ENCODE measurements around the gene MYLK. TPM values are rescaled to one million over a fixed set of nuclear protein-coding genes. Genes with fewer than 3 reads are reported as not detected.

Gene MYLK
- total RNA-seq, 1 donor from 2014 or later, result 50.5 TPM

DNA sequence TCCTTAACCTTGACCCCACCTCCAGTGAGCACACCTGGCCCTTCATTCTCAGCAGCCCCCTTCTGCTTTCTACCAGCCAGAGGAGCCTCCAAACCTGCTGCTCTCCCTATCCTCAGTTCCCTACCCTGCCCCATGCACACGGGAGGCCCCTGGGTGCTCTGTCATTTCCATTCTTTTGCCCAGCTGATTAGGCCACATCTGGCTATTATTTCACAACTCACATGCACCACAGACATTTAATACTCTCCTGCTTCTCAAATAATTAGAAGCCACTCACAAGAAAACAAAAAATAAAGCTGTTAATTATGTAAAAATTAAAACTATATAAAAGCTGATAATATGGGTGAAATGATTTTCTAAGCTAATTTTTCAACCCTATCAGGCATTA is 50.7 kb downstream of the MYLK start:
- Histone ChIP-seq H3K27ac (ENCODE audit: low read depth, low read length) (peak overlapping the region; percentile 9), H3K9me3 (ENCODE audit: insufficient read depth, low read depth, low read length) (no peaks in the 10 kb centered on the region), H3K27me3 (ENCODE audit: insufficient read depth, low read length) (no peaks in the 10 kb centered on the region), H3K4me3 (ENCODE audit: insufficient read depth, low read depth, low read length) (no peak overlapping the region), H3K4me2 (ENCODE audit: low read length) (no peak overlapping the region), H3K9ac (ENCODE audit: low read length) (no peak overlapping the region), H4K20me1 (ENCODE audit: insufficient read depth, low read length) (no peaks in the 10 kb centered on the region), H3K36me3 (ENCODE audit: insufficient read depth, low read length) (peaks cover 19% of the 10 kb centered on the region), H2AFZ (ENCODE audit: low read depth, low read length) (no peak overlapping the region), H3K79me2 (ENCODE audit: insufficient read depth, low read length) (peaks cover 29% of the 10 kb centered on the region), H3K4me1 (ENCODE audit: insufficient read depth, low read length) (peaks cover 16% of the 10 kb centered on the region)
- DNase-seq (ENCODE audit: low read depth), result no peak
- H3K4me1 Mint-ChIP-seq (ENCODE audit: low read depth, unreplicated experiment), result peaks cover 40% of the 10 kb centered on the region
- peaks cover 24% of the 10 kb centered on the region for H3K36me3 Mint-ChIP-seq (ENCODE audit: low read depth, unreplicated experiment)
- FAIRE-seq, result no peak
- no peak overlapping the region for H3K4me3 Mint-ChIP-seq (ENCODE audit: unreplicated experiment)
- peak overlapping the region; percentile 80 for H3K27ac Mint-ChIP-seq (ENCODE audit: unreplicated experiment)
- no peak for TF ChIP-seq EZH2 (IDR thresholded peaks at IDR 0.05; ENCODE audit: insufficient read depth, low read length)
- TF ChIP-seq, protein P1, sequence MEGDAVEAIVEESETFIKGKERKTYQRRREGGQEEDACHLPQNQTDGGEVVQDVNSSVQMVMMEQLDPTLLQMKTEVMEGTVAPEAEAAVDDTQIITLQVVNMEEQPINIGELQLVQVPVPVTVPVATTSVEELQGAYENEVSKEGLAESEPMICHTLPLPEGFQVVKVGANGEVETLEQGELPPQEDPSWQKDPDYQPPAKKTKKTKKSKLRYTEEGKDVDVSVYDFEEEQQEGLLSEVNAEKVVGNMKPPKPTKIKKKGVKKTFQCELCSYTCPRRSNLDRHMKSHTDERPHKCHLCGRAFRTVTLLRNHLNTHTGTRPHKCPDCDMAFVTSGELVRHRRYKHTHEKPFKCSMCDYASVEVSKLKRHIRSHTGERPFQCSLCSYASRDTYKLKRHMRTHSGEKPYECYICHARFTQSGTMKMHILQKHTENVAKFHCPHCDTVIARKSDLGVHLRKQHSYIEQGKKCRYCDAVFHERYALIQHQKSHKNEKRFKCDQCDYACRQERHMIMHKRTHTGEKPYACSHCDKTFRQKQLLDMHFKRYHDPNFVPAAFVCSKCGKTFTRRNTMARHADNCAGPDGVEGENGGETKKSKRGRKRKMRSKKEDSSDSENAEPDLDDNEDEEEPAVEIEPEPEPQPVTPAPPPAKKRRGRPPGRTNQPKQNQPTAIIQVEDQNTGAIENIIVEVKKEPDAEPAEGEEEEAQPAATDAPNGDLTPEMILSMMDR (IDR thresholded peaks at IDR 0.05; ENCODE audit: insufficient read depth, low read depth, low read length), result no peak
- H3K27me3 Mint-ChIP-seq (ENCODE audit: low read depth, unreplicated experiment), result no peaks in the 10 kb centered on the region
- peaks cover 10% of the 10 kb centered on the region for H3K9me3 Mint-ChIP-seq (ENCODE audit: unreplicated experiment)

- Mint-ChIP-seq H3K27me3 (ENCODE audit: low read depth, unreplicated experiment) (no peaks in the 10 kb centered on the region), H3K9me3 (ENCODE audit: unreplicated experiment) (peaks cover 14% of the 10 kb centered on the region), H3K27ac (ENCODE audit: unreplicated experiment) (peak overlapping the region; percentile 80), H3K36me3 (ENCODE audit: low read depth, unreplicated experiment) (peaks cover 29% of the 10 kb centered on the region), H3K4me1 (ENCODE audit: low read depth, unreplicated experiment) (peaks cover 36% of the 10 kb centered on the region), H3K4me3 (ENCODE audit: unreplicated experiment) (no peak overlapping the region)
- Histone ChIP-seq H3K36me3 (ENCODE audit: insufficient read depth, low read length) (peaks cover 19% of the 10 kb centered on the region), H3K4me1 (ENCODE audit: insufficient read depth, low read length) (peaks cover 16% of the 10 kb centered on the region), H3K27me3 (ENCODE audit: insufficient read depth, low read length) (no peaks in the 10 kb centered on the region), H3K9ac (ENCODE audit: low read length) (no peak overlapping the region), H3K27ac (ENCODE audit: low read depth, low read length) (no peak overlapping the region), H2AFZ (ENCODE audit: low read depth, low read length) (no peak overlapping the region), H3K4me2 (ENCODE audit: low read length) (no peak overlapping the region), H4K20me1 (ENCODE audit: insufficient read depth, low read length) (no peaks in the 10 kb centered on the region), H3K9me3 (ENCODE audit: insufficient read depth, low read depth, low read length) (no peaks in the 10 kb centered on the region), H3K4me3 (ENCODE audit: insufficient read depth, low read depth, low read length) (no peak overlapping the region), H3K79me2 (ENCODE audit: insufficient read depth, low read length) (peaks cover 24% of the 10 kb centered on the region)
- DNase-seq (ENCODE audit: low read depth) (no peak), FAIRE-seq (no peak)
- TF ChIP-seq, protein P1 (IDR thresholded peaks at IDR 0.05; ENCODE audit: insufficient read depth, low read depth, low read length), result no peak
- TF ChIP-seq EZH2 (IDR thresholded peaks at IDR 0.05; ENCODE audit: insufficient read depth, low read length), result no peak
These were observed 51.3 kb downstream of the MYLK start for GRCh38 chr3:123832692-123833397.

GRCh38 chr3:123831420-123831819 is 52.7 kb downstream of the MYLK start:
- peaks cover 19% of the 10 kb centered on the region for H3K36me3 ChIP-seq (ENCODE audit: insufficient read depth, low read length)
- no peaks in the 10 kb centered on the region for H3K27me3 Mint-ChIP-seq (ENCODE audit: low read depth, unreplicated experiment)

More at GRCh38 chr3:123831420-123831819, 52.7 kb downstream of the MYLK start:
- H3K27ac ChIP-seq (ENCODE audit: low read depth, low read length), result no peak overlapping the region
- TF ChIP-seq EZH2 (IDR thresholded peaks at IDR 0.05; ENCODE audit: insufficient read depth, low read length), result no peak
- TF ChIP-seq, protein P1 (IDR thresholded peaks at IDR 0.05; ENCODE audit: insufficient read depth, low read depth, low read length), result no peak
- no peak overlapping the region for H2AFZ ChIP-seq (ENCODE audit: low read depth, low read length)
- H3K4me3 Mint-ChIP-seq (ENCODE audit: unreplicated experiment), result no peak overlapping the region
- DNase-seq (ENCODE audit: low read depth), result no peak
- no peak overlapping the region for H3K4me2 ChIP-seq (ENCODE audit: low read length)
- peaks cover 14% of the 10 kb centered on the region for H3K79me2 ChIP-seq (ENCODE audit: insufficient read depth, low read length)
- peaks cover 41% of the 10 kb centered on the region for H3K36me3 Mint-ChIP-seq (ENCODE audit: low read depth, unreplicated experiment)
- H4K20me1 ChIP-seq (ENCODE audit: insufficient read depth, low read length), result no peaks in the 10 kb centered on the region
- peaks cover 16% of the 10 kb centered on the region for H3K4me1 ChIP-seq (ENCODE audit: insufficient read depth, low read length)
- no peak overlapping the region for H3K9ac ChIP-seq (ENCODE audit: low read length)
- H3K9me3 Mint-ChIP-seq (ENCODE audit: unreplicated experiment), result peaks cover 28% of the 10 kb centered on the region
- no peak for FAIRE-seq
- peaks cover 31% of the 10 kb centered on the region for H3K4me1 Mint-ChIP-seq (ENCODE audit: low read depth, unreplicated experiment)
- H3K9me3 ChIP-seq (ENCODE audit: insufficient read depth, low read depth, low read length), result no peaks in the 10 kb centered on the region
- no peak overlapping the region for H3K4me3 ChIP-seq (ENCODE audit: insufficient read depth, low read depth, low read length)
- no peak overlapping the region for H3K27ac Mint-ChIP-seq (ENCODE audit: unreplicated experiment)
- H3K27me3 ChIP-seq (ENCODE audit: insufficient read depth, low read length), result no peaks in the 10 kb centered on the region

Data from astrocyte (in vitro differentiated cells and primary cell).